Measurements from ENCODE around the gene HPS5.
"Not testable (repeated sequence)": the region's sequence is repeated elsewhere in the genome, so short reads cannot be mapped to it uniquely, and the experiment has no call there.

The HPS5 gene

DNA sequence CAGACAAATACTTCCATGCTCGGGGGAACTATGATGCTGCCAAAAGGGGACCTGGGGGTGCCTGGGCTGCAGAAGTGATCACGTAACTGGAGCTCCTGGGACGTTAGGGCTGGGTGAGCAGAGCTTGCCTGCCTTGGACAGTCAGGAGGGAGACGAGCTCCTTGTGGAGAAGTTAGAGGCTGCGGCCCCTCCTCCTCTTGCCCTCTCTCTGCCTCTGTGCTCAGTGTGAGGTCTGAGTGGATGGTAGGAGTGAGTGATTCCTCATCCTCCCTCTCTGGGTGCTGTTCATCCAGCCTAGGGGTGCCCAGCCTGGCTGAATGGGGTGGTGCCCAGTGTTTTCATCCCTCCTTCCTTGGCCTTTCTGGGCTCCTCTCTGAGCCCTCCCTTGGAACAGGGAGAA, 52.7 kb downstream of the HPS5 start:
- not testable (repeated sequence) for DNase-seq (ENCODE audit: low read depth)

- not testable (repeated sequence) for DNase-seq (ENCODE audit: low read depth)
Observed at GRCh38 chr11:18267335-18268133, 54.4 kb downstream of the HPS5 start.

- no peak for DNase-seq (ENCODE audit: low read depth)
Observed at GRCh38 chr11:18265949-18266348, 56.0 kb downstream of the HPS5 start, which contains the start of gene SAA1. Gene SAA1, plus strand, starts transcription at chr11:18266264. Its CDS starts 624 bp downstream, at chr11:18266888.

DNA sequence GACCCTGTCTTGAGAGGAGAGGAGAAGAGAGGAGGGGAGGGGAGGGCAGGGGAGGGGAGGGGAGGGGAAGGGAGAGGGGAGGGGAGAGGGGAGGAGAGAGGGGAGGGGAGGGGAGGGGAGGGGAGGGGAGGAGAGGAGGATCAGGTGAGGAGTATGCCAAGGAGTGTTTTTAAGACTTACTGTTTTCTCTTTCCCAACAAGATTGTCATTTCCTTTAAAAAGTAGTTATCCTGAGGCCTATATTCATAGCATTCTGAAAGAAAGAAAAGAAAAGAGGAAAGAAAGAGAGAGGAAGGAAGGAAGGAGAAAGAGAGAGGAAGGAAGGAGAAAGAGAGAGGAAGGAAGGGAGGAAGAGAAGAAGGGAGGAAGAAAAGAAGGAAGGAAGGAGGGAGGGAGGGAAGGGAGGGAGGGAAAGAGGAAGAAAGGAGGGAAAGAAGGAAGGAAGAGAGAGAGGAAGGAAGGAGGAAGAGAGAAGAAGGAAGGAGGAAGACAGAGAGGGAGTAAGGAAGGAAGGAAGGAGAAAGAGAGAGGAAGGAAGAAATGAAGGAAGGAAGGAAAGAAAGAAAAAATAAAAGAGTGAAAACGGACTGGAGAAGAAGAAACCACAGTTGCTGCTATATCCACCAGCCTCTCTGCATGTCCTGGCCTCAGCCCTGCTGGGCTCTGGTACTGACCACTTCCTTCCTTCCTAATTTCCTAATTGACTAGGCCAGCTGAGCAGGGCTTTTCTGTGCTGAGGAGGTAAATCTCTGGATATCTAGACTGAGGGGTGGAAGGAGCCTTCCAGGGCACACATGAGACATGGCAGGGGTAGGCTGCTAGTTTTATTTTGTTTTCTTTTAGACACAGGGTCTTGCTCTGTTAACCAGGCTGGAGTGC, 57.0 kb downstream of the HPS5 start:
- DNase-seq (ENCODE audit: low read depth), result no peak

GRCh38 chr11:18264035-18264434, 57.9 kb downstream of the HPS5 start:
- DNase-seq (ENCODE audit: low read depth), result no peak

- not testable (repeated sequence) for DNase-seq (ENCODE audit: low read depth)
Observed at GRCh38 chr11:18262681-18263350, 59.1 kb downstream of the HPS5 start.

DNA sequence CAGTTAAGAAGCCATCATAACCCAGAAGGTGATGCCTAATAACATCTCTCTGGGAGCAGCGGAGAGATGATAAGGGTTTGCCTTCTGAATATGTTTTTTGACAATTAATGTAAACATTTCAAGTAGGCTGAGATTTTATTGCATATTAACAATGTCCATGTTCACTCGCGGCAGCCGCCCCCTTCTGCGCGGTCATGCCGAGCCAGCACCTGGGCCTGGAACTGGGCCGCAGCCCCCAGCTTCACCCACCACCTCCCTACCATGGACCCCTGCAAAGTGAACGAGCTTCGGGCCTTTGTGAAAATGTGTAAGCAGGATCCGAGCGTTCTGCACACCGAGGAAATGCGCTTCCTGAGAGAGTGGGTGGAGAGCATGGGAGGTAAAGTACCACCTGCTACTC, 60.2 kb downstream of the HPS5 start:
- DNase-seq (ENCODE audit: low read depth), result no peak

GRCh38 chr11:18259259-18259658, 62.7 kb downstream of the HPS5 start:
- DNase-seq (ENCODE audit: low read depth), result no peak

DNA sequence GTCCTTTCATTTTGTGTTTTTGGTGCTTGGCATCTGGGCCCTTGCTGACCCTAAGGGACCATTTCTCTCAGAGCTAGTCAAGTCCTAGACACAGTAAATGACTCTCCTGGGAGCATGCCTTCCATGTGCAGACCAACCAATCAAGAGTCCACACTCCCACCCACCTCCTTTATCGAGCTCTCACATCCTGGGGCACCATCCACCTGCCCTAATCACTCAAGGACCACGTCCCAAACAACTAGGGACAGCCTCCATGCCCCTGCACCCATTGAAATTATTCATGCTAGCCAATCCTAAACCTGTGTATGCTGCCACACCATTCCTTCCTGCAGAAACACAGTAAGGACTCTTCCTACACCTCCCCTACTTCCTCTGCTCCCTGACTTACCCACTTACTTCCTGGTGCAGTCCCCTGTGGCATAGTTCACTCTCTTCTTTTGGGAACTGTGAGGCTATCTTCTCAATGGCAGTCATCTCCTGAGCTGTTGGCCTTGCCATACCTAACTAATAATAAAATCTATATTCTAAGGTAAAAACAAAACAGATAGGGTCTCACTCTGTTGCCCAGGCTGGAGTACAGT, 67.1 kb downstream of the HPS5 start:
- no peak for DNase-seq (ENCODE audit: low read depth)

- no peak for DNase-seq (ENCODE audit: low read depth)
Observed at GRCh38 chr11:18253778-18254338, 68.1 kb downstream of the HPS5 start.

GRCh38 chr11:18253233-18253632, 68.7 kb downstream of the HPS5 start:
- DNase-seq (ENCODE audit: low read depth), result no peak

DNA sequence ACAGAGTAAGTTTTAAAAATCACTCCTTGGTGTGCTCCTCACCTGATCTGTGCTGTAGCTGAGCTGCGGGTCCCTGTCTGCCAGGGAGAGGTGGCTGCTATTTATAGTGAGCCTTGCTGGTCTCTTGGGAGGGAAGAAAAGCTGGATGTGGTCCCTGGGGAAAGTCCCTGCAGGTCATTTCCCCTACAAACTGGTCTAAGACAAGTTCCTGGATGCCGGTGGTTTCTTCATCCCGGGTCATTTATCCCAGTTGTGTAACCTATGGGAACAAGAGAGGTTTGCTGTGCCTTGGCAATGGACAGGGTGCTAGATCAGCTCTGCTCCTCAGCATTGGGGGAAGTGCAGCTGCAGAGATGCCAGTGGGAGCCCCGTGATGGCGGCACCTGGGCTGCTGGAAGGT, 73.4 kb downstream of the HPS5 start, which contains the start of gene SAA2:
Gene SAA2, minus strand, starts transcription at position 108 of the 400 bp plus-strand sequence. CDS start 657 bp downstream, outside the sequence.
- DNase-seq (ENCODE audit: low read depth), result no peak

DNA sequence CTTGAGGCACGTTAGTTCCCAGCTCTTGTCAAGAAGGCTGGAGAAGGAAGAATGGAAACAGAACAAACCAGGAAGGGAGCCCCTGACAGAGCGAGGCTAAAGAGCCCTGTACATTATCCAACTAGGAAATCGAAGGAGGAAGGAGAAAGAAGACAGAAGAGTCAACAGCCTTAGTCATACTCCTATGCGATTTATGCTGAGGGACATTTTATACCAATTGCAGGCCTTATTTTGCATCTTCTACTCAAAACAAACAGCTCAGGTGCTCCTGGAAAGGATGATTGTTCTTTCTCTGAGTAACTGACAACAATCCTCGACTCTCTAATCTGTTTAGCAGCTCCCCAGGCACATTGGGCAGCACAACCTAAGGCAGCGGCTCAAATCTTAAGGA, 74.8 kb downstream of the HPS5 start:
- not testable (repeated sequence) for DNase-seq (ENCODE audit: low read depth)

- not testable (repeated sequence) for DNase-seq (ENCODE audit: low read depth)
Observed at GRCh38 chr11:18246379-18247190, 75.4 kb downstream of the HPS5 start.

DNA sequence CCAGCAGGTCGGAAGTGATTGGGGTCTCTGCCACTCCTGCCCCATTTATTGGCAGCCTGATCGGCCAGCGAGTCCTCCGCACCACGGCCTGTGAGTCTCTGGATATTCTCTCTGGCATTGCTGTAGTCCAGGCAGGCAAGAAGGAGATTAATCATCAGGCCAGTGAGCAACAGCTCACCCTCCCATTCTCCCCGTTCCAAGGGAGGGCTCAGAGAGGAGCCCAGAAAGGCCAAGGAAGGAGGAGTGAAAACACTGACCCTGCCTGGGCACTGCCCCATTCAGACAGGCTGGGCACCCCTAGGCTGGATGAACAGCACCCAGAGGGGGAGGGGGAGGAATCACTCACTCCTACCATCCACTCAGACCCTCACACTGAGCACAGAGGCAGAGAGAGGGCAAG, 76.5 kb downstream of the HPS5 start:
- no peak for DNase-seq (ENCODE audit: low read depth)

- DNase-seq (ENCODE audit: low read depth), result peak; percentile 22
Observed at GRCh38 chr11:18243783-18244362, 78.1 kb downstream of the HPS5 start.

- no peak for DNase-seq (ENCODE audit: low read depth)
Observed at GRCh38 chr11:18239655-18240054, 82.3 kb downstream of the HPS5 start.

DNA sequence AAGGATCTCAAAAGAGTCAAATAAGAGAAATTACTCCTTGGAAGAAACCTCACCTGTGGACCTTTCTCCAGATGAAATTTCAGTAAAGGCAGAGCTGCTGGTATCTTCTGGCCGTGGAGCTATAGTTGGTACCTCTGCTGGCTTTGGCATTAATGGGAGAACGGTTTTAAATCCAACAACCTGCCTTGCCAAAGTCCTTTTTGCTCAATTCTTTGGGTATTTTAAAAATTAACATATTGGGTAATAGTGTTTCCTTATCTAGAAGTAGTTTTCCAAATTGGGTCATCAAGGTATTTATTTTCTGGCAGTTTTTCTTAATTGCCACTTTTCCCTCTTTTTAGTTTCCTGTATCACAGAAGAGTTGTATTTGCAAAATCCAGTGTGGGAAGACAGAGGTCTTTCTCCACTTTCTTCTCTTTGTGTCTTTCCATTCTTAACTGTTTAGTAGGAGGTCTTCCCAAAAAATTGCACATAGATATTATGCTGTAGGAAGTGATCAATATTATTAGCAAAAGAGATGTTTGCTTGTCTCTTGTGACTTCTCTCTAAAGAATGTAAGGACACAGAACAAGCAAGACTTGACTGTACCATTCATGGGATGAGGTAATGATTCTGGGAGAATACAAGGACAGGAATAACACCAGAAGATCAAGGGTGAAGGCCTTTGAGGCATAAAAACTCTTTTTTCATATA, 85.1 kb downstream of the HPS5 start, which contains the start of gene SAA4:
Gene SAA4, minus strand, starts transcription at position 139 of the 693 bp plus-strand sequence. CDS start 876 bp downstream, outside the sequence.
- DNase-seq (ENCODE audit: low read depth), result no peak

All from non-pigmented ciliary epithelial cell (primary cell).